GM19099 (cell line): Measurements from ENCODE around the gene GET4.

Experiments
- POLR2A ChIP-seq: IDR thresholded peaks from 3 replicates; pipeline ENCODE4 v1.6.1; 2011; ENCODE audit warnings: low read depth; ENCODE audit not compliant: insufficient read length; ENCODE audit errors: extremely low read depth

GET4 gene

DNA sequence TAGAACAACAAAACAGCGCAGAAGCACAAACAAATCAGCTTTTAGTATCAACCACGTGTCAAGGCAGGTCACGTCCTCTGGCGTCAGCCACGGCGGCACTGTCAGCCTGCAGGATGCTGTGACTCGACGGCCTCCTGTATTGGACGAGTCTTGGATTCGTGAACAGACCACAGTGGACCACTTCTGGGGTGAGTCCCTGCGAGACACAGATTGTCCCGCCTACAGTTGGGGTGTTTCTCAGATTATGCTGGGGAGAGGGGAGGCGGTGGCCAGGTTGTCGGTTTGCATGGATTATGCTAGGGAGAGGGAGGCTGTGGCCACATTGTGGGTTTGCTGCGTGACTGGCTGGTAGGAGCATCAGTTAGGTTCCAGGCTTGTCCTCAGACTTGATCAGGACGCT lies 34.4 kb upstream of the GET4 start:
- TF ChIP-seq POLR2A, result no peak

GRCh38 chr7:842431-843031 lies 33.8 kb upstream of the GET4 start:
- TF ChIP-seq POLR2A, result no peak

DNA sequence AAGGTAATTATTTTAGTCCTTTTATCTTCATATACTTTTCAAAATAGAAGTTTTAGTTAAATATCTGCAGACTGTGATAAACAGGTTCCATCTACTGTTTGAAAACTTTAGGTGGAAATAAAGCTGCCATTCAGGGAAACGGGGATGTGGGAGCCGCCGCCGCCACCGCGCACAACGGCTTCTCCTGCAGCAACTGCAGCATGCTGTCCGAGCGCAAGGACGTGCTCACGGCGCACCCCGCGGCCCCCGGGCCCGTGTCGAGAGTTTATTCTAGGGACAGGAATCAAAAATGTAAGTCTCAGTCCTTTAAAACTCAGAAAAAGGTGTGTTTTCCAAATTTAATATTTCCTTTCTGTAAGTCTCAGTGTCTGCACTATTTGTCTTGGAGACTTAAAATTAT lies 33.1 kb upstream of the GET4 start:
- TF ChIP-seq POLR2A, result no peak

DNA sequence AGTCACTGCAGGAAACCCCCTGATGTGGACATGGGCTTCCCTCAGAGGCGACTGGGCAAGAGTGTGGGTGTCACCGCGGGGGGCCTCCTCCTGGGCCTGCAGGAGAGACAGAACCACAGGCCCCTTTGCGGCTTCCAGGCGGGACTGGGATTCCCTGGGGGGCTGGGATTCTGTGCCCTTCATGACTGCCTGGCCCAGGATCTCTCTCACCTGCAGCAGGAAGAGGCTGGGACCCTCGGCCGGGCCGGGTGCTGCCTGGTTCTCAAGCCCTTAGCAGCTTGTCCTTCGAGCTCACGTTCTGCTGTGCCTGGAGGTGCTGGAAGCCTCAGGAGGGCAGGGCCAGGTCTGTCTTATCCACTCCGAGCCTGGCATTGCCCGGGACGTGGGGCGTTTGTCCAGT lies 32.3 kb upstream of the GET4 start:
- no peak for TF ChIP-seq POLR2A

GRCh38 chr7:844514-844913 lies 31.8 kb upstream of the GET4 start:
- TF ChIP-seq POLR2A, result no peak

- TF ChIP-seq POLR2A, result no peak
Measured at GRCh38 chr7:845091-845490, 31.3 kb upstream of the GET4 start.

DNA sequence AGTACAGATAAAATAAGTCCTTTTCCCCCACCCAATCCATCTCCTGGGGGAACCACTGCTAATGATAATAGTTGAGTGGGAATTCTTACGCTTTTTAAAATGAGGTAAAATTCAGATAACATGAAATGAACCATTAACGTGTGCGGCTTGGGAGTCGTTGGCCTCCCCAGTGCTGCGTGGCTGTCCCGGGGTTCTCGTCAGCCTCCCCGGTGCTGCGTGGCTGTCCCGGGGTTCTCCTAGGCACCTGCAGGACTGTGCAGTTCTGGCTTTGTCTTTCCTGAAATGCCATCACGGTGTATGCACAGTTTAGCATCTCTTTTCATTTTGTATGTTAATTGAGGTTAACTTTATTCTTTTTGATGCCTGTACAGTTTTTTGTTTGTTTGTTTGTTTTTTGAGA lies 30.6 kb upstream of the GET4 start:
- no peak for TF ChIP-seq POLR2A

GRCh38 chr7:849145-849544 lies 27.2 kb upstream of the GET4 start:
- TF ChIP-seq POLR2A, result no peak

- TF ChIP-seq POLR2A, result no peak
Measured at GRCh38 chr7:849781-850180, 26.6 kb upstream of the GET4 start.

GRCh38 chr7:851204-851603 lies 25.1 kb upstream of the GET4 start:
- no peak for TF ChIP-seq POLR2A

DNA sequence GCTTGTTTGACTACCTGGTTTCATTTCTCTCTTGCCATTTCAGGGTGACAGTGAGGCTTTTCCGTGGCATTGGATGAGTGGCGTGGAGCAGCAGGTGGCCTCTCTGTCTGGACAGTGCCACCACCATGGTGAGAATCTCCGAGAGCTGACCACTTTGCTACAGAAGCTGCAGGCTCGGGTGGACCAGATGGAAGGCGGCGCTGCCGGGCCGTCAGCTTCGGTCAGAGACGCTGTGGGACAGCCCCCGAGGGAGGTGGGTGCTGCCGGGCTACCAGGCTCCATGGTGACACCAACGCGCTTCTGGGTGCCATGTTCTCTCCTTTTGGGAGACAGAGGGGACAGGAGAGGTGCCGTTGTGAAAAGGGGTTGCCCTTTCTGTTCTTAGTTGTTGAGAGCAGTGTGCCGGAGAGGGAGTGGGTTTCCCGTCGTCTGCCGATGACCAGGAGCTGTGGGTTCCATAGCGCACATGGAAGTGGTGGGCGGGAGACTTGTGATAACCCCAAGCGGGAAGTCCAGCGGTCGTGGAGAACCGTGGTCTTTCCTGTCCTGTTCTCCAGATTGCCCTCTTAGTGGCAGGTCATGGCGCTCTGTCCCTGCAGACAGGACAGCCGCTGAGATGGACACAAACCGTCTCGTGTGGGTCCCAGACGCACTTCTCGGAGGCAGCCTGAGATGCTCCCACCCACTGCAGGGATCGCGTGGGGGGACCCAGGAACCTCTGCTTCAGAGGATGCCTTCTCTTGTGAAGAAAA lies 22.8 kb upstream of the GET4 start:
- TF ChIP-seq POLR2A, result no peak

DNA sequence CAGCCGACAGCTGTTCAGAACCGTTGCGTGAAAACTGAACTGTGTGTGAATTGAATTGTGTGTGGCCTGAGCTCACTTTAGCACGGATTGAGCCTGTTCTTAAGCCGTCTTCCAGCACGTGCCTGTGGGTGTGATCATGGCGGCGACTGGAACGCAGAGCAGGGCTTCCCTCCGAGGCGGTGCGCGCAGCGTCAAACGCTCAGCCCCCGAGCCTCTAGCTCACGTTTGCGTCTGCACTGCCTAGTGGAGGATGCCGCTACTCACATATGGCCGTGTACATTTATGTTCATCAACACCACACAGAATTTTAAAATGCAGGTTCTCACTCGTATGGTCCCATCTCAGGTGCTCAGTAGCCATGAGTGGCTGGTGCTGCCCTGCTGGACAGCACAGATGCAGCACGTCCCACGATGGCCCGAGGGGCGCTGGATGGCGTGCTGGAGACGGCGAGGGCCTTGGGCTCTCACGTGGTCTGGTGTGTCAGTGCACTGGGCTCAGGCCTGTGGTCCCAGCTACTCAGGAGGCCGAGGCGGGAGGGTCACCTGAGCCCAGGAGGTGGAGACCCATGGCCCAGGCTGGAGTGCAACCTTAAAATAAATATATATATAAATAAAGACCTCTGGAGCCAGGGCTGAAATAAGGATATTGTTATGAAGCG lies 22.1 kb upstream of the GET4 start:
- no peak for TF ChIP-seq POLR2A

GRCh38 chr7:855686-856369 lies 20.5 kb upstream of the GET4 start:
- TF ChIP-seq POLR2A, result no peak

- no peak for TF ChIP-seq POLR2A
Measured at GRCh38 chr7:856444-857095, 19.8 kb upstream of the GET4 start.

GRCh38 chr7:857661-858060 lies 18.7 kb upstream of the GET4 start:
- TF ChIP-seq POLR2A, result no peak
